ENCODE results near the gene CFAP73.
A peak's percentile ranks its signal among the peaks of the same experiment; 100 is the strongest.

The CFAP73 gene

GRCh38 chr12:113146999-113147398 is 2.5 kb upstream of the CFAP73 start:
- no peak for TF ChIP-seq CTCF (IDR thresholded peaks at IDR 0.05; ENCODE audit: extremely low read depth, insufficient read depth, missing control alignments)
- no peak for DNase-seq (ENCODE audit: low spot score)
- in situ Hi-C loops (cut with MboI; ENCODE audit: low pct_unique_long_range_greater_than_20kb, low sequenced_read_pairs, unreplicated experiment): no loop called here

GRCh38 chr12:113151655-113152054 is 2.1 kb downstream of the CFAP73 start:
- in situ Hi-C loops (cut with MboI; ENCODE audit: low pct_unique_long_range_greater_than_20kb, low sequenced_read_pairs, unreplicated experiment): no loop called here
- no peak for TF ChIP-seq CTCF (IDR thresholded peaks at IDR 0.05; ENCODE audit: extremely low read depth, insufficient read depth, missing control alignments)
- no peak for DNase-seq (ENCODE audit: low spot score)

- DNase-seq (ENCODE audit: low spot score): no peak
- in situ Hi-C loops (cut with MboI; ENCODE audit: low pct_unique_long_range_greater_than_20kb, low sequenced_read_pairs, unreplicated experiment): no loop called here
- no peak for TF ChIP-seq CTCF (IDR thresholded peaks at IDR 0.05; ENCODE audit: extremely low read depth, insufficient read depth, missing control alignments)
Measured at GRCh38 chr12:113152196-113152834, 2.8 kb downstream of the CFAP73 start.

GRCh38 chr12:113152835-113153814 is 3.6 kb downstream of the CFAP73 start:
- peak; percentile 74 for TF ChIP-seq CTCF (IDR thresholded peaks at IDR 0.05; ENCODE audit: extremely low read depth, insufficient read depth, missing control alignments)
- peak; percentile 89 for DNase-seq (ENCODE audit: low spot score)
- in situ Hi-C loops (cut with MboI; ENCODE audit: low pct_unique_long_range_greater_than_20kb, low sequenced_read_pairs, unreplicated experiment): no loop called here

GRCh38 chr12:113154351-113154973 is 4.9 kb downstream of the CFAP73 start:
- DNase-seq (ENCODE audit: low spot score): peak; percentile 67
- no peak for TF ChIP-seq CTCF (IDR thresholded peaks at IDR 0.05; ENCODE audit: extremely low read depth, insufficient read depth, missing control alignments)
- in situ Hi-C loops (cut with MboI; ENCODE audit: low pct_unique_long_range_greater_than_20kb, low sequenced_read_pairs, unreplicated experiment): no loop called here

- no peak for TF ChIP-seq CTCF (IDR thresholded peaks at IDR 0.05; ENCODE audit: extremely low read depth, insufficient read depth, missing control alignments)
- DNase-seq (ENCODE audit: low spot score): no peak
- in situ Hi-C loops (cut with MboI; ENCODE audit: low pct_unique_long_range_greater_than_20kb, low sequenced_read_pairs, unreplicated experiment): no loop called here
Measured at GRCh38 chr12:113155060-113155459, 5.5 kb downstream of the CFAP73 start.

Data from GM13977 (cell line).